Nephron progenitor cell (in vitro differentiated cells): ENCODE data around the gene TBL1XR1.
A peak's percentile ranks its signal among the peaks of the same experiment; 100 is the strongest.

ENCODE experiments used
- DNase-seq: peaks from one replicate; pipeline ENCODE4 v3.0.0; 2021
- H3K27ac Mint-ChIP-seq: 2 replicates; pipeline ENCODE4 v1.8.0; 2021; ENCODE audit warnings: mild to moderate bottlenecking, moderate library complexity, mixed read lengths
- H3K27me3 Mint-ChIP-seq: 2 replicates; pipeline ENCODE4 v1.8.0; 2021; ENCODE audit warnings: mild to moderate bottlenecking, low read depth, mixed read lengths; ENCODE audit not compliant: poor library complexity
- H3K36me3 Mint-ChIP-seq: 2 replicates; pipeline ENCODE4 v1.8.0; 2021; ENCODE audit warnings: low read depth, mixed read lengths
- H3K4me1 Mint-ChIP-seq: 2 replicates; pipeline ENCODE4 v1.8.0; 2021; ENCODE audit warnings: mixed read lengths
- H3K4me3 Mint-ChIP-seq: 2 replicates; pipeline ENCODE4 v1.8.0; 2021; ENCODE audit warnings: mild to moderate bottlenecking, moderate library complexity, mixed read lengths
- H3K9me3 Mint-ChIP-seq: 2 replicates; pipeline ENCODE4 v1.8.0; 2021; ENCODE audit warnings: mild to moderate bottlenecking, moderate library complexity, mixed read lengths
- CTCF ChIP-seq: fragments of 200-600 bp; sonication (generic); IDR thresholded peaks from 2 replicates; pipeline ENCODE4 v1.5.0; 2021; ENCODE audit warnings: antibody characterized with exemption

The TBL1XR1 gene

GRCh38 chr3:177137774-177138705, 59.2 kb downstream of the TBL1XR1 start:
- peaks cover 95% of the 10 kb centered on the region for H3K36me3 Mint-ChIP-seq
- peak overlapping the region; percentile 75 for H3K27ac Mint-ChIP-seq
- no peak overlapping the region for H3K4me3 Mint-ChIP-seq
- TF ChIP-seq CTCF = no peak
- peaks cover 2% of the 10 kb centered on the region for H3K27me3 Mint-ChIP-seq
- H3K9me3 Mint-ChIP-seq = peaks cover 73% of the 10 kb centered on the region
- peaks cover 24% of the 10 kb centered on the region for H3K4me1 Mint-ChIP-seq
- DNase-seq = no peak

- Mint-ChIP-seq H3K27ac (no peak overlapping the region), H3K4me3 (no peak overlapping the region), H3K36me3 (peaks cover 95% of the 10 kb centered on the region), H3K9me3 (peaks cover 66% of the 10 kb centered on the region), H3K4me1 (peaks cover 32% of the 10 kb centered on the region), H3K27me3 (peaks cover 2% of the 10 kb centered on the region)
- no peak for DNase-seq
- TF ChIP-seq CTCF = no peak
Observed at GRCh38 chr3:177136741-177137140, 60.5 kb downstream of the TBL1XR1 start.

- TF ChIP-seq CTCF = no peak
- Mint-ChIP-seq H3K27me3 (peaks cover 2% of the 10 kb centered on the region), H3K9me3 (peaks cover 63% of the 10 kb centered on the region), H3K4me1 (peaks cover 30% of the 10 kb centered on the region), H3K4me3 (no peak overlapping the region), H3K27ac (no peak overlapping the region), H3K36me3 (peaks cover 92% of the 10 kb centered on the region)
- no peak for DNase-seq
Observed at GRCh38 chr3:177135841-177136492, 61.3 kb downstream of the TBL1XR1 start.

- Mint-ChIP-seq H3K36me3 (peaks cover 92% of the 10 kb centered on the region), H3K4me1 (peaks cover 34% of the 10 kb centered on the region), H3K27me3 (peaks cover 2% of the 10 kb centered on the region), H3K4me3 (no peak overlapping the region), H3K9me3 (peaks cover 59% of the 10 kb centered on the region), H3K27ac (peak overlapping the region; percentile 24)
- TF ChIP-seq CTCF = no peak
- no peak for DNase-seq
Observed at GRCh38 chr3:177134816-177135210, 62.5 kb downstream of the TBL1XR1 start.

GRCh38 chr3:177133860-177134815, 63.1 kb downstream of the TBL1XR1 start:
- Mint-ChIP-seq H3K4me1 (peaks cover 34% of the 10 kb centered on the region), H3K27ac (peak overlapping the region; percentile 76)

More at GRCh38 chr3:177133860-177134815, 63.1 kb downstream of the TBL1XR1 start:
- peaks cover 90% of the 10 kb centered on the region for H3K36me3 Mint-ChIP-seq
- H3K9me3 Mint-ChIP-seq = peaks cover 52% of the 10 kb centered on the region
- peaks cover 2% of the 10 kb centered on the region for H3K27me3 Mint-ChIP-seq
- DNase-seq = no peak
- no peak for TF ChIP-seq CTCF
- H3K4me3 Mint-ChIP-seq = no peak overlapping the region
